HG03378 (cell line): Measurements from ENCODE around the gene GRP.

ENCODE experiments used
- ATAC-seq: cut with Tn5 transposase; IDR thresholded peaks from one replicate; pipeline ENCODE4 v1.9.1; 2021; ENCODE audit warnings: mild to moderate bottlenecking, moderate library complexity; ENCODE audit not compliant: unreplicated experiment

Gene GRP

GRCh38 chr18:59266886-59267502 lies 47.0 kb downstream of the GRP start:
- no peak for ATAC-seq

DNA sequence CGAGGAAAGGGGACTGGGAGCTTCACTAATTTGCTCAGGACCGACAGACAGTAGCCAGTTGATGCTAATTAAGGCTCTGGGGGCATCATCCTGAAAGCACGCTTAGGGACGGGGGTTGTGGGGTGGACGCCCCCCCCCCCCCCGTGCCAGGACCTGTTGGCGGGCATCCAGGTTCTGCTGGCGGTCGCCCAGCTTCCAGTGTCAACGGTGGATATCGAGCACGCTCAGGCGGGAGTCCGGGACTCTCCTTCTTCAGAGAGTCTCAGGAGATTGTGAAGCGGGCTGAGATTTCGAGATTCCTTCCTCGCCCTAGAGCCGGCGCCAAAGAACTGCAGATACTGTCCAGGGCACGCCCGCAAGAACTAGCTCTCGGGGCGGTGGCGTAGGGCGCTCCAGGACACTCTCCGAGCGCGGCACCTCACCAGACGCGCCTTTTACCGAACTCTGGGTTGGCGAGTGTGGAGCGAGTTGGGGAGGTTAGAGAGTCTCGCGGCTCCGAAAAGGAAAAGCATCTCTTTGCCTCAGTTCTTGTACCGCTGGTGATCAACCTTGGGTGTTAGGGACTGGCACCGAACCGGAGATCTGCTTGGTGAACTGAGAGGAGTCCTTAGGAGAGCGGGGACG lies 47.7 kb downstream of the GRP start:
- no peak for ATAC-seq

GRCh38 chr18:59268127-59268720 lies 48.3 kb downstream of the GRP start:
- no peak for ATAC-seq

DNA sequence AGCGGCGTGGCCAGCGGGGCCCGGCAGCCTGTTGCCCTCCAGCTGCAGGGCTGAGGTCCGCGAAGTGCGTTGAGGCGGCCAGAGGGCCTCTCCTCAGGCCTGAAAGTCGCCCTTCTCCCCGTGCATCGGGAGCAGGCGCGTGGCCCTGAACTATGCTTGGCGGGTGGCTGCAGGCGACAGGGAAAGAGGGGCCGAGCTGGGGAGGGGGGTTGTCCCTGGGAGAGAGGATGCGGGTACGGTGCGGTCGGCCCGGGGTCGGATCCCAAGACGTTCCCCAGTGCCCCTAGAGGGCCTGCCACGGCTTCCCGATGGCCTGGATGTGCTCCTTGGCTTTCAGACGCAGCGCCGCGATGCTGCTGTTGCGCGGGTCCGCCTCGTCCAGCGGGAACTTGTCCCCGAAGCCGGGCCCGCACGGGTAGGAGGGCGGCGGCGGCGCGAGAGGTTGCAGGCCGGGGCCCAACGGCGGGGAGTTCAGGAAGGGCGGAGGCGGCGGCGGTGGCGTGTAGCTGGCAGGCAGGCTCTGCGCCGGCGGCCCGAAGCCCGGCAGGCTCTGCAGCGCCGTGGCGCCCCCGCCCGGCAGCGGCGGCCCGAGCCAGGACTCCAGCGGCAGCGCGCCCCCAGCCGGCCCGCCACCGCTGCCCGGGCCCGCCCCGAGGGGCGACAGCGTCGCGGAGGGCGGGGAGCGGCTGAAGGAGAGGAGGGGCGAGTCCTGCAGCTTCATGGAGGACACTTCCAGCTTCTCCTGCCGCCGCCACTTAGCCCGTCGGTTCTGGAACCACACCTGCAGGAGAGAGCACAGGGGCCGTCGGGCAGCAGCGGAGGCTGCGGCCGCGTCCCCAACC lies 49.0 kb downstream of the GRP start:
- no peak for ATAC-seq

DNA sequence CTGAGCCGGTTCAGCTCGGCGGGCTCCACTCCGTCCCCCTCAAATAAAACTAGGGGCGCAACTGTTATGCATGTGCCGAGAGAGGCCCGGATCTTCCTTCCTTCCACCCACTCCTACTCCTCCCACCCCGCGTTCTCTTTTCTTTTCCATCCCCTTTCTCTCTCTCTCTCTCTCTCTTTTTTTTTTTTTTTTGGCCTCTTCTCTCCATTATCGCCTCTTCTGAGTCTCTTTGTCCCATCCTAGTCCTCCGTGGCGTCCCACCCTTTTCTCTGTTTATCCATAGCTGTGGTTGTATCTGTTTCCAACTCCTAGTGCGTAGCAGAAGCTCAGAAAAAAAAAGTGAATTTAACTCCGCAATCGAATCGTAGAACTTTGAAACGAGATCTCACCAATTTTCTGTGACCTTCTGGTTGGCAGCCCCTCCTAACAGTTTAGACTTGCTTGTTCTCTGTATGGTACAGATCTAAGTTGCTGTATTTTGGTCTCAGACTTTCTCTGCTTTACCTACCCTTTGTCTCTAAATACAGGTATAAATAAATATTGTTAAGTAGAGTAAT lies 49.7 kb downstream of the GRP start:
- ATAC-seq = no peak

GRCh38 chr18:59270689-59271257 lies 50.8 kb downstream of the GRP start:
- no peak for ATAC-seq

DNA sequence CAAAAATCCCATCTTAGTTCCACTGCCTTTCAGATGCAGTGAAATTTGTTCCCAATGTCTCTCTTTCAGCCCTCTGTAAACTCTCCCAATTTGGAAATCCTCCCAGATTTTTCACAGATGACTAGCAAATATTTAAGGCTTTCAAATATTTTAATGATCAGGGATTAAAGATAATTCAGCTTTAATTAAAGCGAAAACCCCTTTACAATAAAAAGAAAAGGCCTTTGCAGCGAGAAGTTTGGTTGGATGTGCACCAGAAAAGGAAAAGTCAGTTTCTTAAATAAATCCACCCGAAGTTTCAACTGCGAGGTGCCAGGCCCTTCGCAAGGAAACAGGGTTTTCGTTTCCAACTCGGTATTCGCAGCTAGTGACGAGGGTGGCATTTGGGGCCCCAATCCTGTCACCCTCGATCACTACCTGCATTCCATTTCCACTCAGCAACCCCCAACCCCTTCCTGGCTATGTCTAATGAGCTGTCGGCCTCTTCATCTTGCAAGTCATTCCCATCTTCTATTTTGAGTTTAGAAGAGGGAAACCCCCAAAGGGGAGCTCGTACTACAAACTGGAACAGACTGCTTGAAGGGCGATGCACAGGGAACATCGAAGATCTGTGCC lies 51.8 kb downstream of the GRP start:
- no peak for ATAC-seq

DNA sequence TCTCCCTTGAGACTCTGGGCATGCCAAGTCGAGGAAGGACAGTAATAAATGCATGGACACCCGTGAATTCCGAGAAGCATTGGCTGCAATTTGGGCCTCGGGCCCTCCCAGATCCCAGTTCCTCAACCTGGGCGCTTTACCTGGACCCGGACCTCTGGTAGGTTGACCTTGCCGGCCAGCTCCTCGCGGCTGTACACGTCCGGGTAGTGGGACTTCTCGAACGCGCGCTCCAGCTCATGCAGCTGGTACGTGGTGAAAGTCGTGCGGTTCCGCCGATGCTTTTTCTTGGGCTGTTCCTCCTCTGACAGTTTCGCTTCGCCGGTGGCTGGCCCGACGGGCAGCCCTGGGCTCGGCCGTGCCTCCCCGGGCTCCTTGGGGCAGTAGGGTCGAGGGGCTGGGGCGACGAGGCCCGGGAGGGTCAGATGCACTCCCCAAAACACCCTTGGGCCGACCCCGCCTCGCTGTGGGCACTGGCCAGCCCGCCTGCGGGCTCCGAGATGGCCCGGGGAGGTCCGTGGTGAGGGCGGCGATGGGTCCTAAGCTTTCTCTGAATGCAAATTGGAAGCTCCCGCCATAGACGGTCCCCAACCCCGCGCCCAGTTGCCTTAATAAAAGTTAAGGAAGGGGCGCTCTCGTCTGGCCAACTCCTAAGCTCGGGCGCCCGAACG lies 52.4 kb downstream of the GRP start:
- no peak for ATAC-seq

DNA sequence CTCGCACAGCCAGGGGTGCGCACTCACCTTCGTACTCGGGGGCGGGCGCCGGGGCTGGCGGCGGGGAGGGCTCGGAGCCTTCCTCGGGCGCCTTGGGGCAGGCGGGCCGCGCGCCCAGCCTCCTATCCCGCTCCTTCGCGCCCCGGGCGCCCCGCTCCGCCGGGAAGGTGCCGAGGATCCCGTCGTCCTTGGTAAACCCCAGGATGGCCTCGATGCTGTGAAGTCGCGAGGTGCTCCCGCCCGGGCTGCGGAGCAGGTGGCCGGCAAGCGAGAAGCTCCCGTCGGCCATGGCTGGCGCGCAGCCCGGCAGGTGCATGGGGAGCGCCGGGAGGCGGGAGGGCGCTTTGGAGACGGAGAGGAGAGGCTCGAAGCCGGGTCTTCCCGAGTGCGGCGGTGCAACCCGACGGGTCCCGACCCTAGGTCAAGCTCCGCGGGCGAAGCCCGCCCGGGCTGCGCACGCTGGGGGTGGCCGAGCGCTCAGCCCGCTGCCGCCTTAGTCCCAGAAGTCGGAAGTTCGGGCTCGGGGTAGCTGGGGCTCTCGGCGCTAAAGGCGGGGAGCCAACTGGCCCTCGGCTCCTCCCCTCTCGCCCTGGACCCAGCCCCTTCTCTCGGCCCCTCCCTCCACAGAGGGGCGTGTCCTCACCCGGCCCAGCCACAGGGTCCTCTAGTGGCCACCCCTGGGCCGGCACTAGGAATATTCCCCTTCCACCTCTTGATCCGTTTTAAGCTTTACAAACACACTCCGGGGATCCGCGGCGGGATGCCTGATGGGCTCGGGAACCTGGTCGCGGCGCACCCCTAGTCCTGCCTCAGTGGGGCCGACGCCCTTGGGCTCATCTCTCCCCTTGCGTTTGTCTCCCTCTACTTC lies 53.2 kb downstream of the GRP start, which contains the start of gene RAX:
TSS of gene RAX (minus strand) at position 564 of the 868 bp plus-strand sequence. CDS start at position 316, 248 bp downstream.
- peak; percentile 56 for ATAC-seq

DNA sequence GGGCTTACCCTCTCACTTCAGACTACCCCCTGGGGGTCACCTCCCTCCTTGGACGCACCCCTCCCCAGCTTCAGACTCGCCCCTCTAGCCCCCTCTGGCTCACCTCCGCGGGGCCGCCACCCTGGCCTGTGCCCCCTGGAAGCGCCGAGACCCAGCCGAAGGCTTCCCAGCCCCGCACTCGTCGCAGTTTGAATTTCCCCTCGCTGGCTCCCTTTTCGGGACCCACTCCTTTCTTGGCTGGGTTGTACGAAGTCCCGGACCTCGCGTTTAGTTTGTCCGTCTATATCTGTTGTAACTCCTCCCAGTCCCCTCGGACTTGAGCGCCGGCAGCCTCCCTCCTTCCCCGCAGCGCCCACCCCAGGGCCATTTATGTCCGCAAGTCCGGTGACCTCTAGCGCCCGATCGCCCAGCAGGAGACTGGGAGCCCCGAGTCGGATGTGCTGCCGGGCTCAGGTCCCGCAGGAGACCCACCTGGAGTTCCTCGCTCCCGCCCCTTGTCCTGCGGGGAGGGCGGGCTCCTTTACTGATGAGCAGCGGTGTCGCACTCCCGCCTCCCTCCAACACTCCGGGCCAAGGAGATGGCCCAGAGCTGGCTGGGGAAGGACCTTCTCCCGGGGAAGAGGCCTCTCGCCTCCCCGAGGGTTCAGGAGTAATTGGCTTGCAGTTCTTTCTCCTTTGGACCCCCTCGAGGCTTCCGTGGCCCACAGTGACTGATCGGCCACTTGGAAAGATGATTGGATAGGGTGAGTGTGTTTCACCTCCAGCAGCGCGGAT lies 54.0 kb downstream of the GRP start:
- no peak for ATAC-seq

GRCh38 chr18:59274533-59274928 lies 54.6 kb downstream of the GRP start:
- ATAC-seq = no peak

DNA sequence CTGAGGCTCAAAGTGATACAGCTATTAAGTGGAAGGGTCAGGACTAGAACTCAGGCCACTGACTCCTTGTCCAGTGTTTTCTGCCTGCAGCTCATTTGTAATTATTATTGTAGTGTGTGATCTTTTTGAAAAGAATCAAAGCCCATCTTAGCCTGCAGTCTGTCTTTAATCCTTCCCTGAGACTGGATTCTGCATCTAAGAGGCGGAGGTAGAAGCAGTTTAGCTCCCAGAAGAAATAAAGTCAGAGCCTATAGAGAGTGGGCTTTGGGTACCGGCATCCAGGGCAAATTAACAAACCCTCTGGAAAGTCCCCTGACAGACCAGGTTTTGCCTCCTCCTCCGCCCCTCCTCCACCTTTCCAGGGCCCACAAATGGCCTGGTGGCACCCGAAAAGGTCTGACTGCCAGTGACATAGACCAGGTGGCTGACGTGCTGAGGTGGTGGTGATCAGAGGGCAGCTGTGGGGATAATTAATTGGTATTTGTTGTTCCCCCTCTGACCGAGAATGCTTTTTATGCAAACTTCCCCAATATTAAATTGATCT lies 55.5 kb downstream of the GRP start:
- ATAC-seq = no peak

GRCh38 chr18:59276047-59276446 lies 56.1 kb downstream of the GRP start:
- no peak for ATAC-seq

- no peak for ATAC-seq
Observed at GRCh38 chr18:59278793-59279192, 58.8 kb downstream of the GRP start.

DNA sequence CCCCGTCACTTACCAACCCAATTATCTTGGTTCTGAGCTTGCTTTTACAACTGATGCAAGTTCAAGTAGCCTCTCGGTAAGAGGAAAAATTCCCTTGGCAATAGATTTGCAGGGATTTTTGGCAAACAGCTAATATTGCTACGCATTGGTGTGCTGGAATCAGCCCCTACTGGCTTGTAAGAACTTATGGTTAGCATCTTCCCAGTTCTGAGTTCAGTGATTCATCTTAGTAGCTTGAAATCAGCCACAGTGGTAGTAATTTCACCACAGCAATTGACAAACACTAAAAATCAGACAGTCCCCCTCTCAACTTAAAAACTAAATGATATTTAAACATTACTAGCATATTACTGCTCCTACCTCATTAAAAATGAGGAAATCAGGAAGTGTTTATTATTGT lies 59.2 kb downstream of the GRP start:
- ATAC-seq = no peak

DNA sequence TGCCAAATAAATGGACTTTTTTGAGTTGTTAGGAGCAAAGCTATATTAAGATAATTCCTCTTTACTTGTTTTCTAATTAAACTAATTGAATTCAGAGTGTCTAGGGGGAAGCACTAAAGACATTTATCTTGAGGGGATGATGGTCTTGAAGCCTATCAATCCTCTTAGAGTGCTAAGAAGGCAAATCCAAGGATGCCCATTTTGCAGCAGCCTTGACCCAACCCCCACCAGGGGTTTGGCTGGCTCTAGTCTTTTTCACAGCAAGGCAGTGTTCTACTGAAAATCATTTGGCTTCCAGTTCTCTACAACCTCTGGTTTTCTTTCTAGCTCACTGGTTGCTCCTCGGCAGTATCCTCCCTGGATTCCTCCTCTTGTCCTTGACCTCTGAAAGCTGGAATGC lies 59.8 kb downstream of the GRP start:
- ATAC-seq = no peak
